OCI-LY1 (cell line): ENCODE results near the gene SLC9A7.

Experiments used
- EZH2 ChIP-seq: fragments of 200-600 bp; sonication (generic), shearing (Covaris generic); IDR thresholded peaks from 2 replicates; pipeline ENCODE4 v1.8.0; 2017; ENCODE audit warnings: borderline replicate concordance, mixed run types, mild to moderate bottlenecking, antibody characterized with exemption, low read length, moderate library complexity, mixed read lengths
- TF ChIP-seq, protein P1 (sequence below): fragments of 200-600 bp; sonication (generic), shearing (Covaris generic); IDR thresholded peaks from 2 replicates; pipeline ENCODE4 v1.5.1; 2017; ENCODE audit warnings: mild to moderate bottlenecking, antibody characterized with exemption, low read length, moderate library complexity, mixed read lengths

DNA sequence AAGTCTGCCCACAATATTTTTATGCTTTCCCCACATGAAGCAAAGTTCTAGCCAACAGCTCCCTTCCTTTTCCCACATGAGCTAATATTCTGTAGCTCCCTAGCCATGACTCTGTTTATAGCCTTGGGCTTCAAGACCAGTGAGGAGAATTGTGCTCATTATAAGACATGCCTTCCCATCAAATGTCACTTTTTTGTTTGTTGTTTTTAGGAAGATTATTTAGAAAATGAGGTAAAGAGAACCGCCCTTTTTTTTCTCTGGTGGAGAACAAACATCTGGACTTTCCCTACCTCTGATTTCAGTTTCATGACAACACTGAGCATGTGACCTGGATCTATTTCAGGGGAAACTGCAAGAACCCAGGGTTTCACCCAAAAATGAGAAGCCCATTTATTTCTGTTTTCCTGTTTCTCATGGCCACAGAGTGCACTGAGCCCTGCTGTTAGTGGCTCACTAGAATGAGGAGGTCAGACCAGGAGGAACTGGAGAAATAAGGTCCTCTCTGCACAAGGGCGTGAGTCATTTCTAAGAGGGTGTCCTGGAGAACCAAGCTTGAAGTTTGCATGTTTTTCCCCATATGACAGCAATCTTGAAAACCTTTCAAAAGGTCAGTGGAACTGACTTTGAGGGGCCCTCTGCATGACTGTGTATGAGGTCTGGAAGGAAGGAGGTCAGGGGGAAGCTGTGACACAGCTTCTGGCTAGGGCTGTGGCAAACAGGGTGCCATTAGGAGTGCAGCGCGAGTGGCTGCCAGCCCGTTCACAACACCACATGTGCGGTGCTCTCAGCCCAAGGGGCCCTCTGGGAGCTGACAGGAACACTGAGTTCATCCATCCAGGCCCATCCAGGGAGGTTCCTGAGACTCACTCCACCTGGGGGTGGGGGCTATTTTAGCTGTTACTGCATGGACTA lies 130.2 kb downstream of the SLC9A7 start:
- TF ChIP-seq, protein P1, sequence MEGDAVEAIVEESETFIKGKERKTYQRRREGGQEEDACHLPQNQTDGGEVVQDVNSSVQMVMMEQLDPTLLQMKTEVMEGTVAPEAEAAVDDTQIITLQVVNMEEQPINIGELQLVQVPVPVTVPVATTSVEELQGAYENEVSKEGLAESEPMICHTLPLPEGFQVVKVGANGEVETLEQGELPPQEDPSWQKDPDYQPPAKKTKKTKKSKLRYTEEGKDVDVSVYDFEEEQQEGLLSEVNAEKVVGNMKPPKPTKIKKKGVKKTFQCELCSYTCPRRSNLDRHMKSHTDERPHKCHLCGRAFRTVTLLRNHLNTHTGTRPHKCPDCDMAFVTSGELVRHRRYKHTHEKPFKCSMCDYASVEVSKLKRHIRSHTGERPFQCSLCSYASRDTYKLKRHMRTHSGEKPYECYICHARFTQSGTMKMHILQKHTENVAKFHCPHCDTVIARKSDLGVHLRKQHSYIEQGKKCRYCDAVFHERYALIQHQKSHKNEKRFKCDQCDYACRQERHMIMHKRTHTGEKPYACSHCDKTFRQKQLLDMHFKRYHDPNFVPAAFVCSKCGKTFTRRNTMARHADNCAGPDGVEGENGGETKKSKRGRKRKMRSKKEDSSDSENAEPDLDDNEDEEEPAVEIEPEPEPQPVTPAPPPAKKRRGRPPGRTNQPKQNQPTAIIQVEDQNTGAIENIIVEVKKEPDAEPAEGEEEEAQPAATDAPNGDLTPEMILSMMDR = no peak
- no peak for TF ChIP-seq EZH2
